Muscle of back (tissue), 11 donors: ENCODE measurements around the gene FBXL15. TPM values are rescaled to one million over a fixed set of nuclear protein-coding genes. Genes with fewer than 3 reads are reported as not detected.

Experiments
- DNase-seq, 3 donors: peaks; one replicate each; pipeline versions ENCODE4 v3.0.0 to v3.0.0-alpha.2; 2013
- polyA plus RNA-seq, 10 donors: library from polyadenylated mRNA; unstranded; fragments of 120-200 nt; gene quantifications; one replicate each; pipeline ENCODE4 v1.2.1, GENCODE V29; 2013; ENCODE audit not compliant: insufficient read length in 10 of 10

Gene FBXL15
- polyA plus RNA-seq, 10 donors, result 3.2 to 7.8 (median 4.8) TPM

GRCh38 chr10:102397222-102398171, 23.1 kb upstream of the FBXL15 start:
- DNase-seq, result no peak

- no peak for DNase-seq
These were observed 22.2 kb upstream of the FBXL15 start for GRCh38 chr10:102398172-102399020.

GRCh38 chr10:102399217-102400021, 21.2 kb upstream of the FBXL15 start:
- DNase-seq, result peak; percentile 87 to 97 (median 94)

- no peak for DNase-seq
These were observed 20.6 kb upstream of the FBXL15 start for GRCh38 chr10:102400076-102400475.

GRCh38 chr10:102400598-102401341, 19.9 kb upstream of the FBXL15 start:
- no peak for DNase-seq

- no peak for DNase-seq
These were observed 19.3 kb upstream of the FBXL15 start for GRCh38 chr10:102401342-102401654.

- DNase-seq, result no peak
These were observed 18.7 kb upstream of the FBXL15 start for GRCh38 chr10:102401735-102402511.

- DNase-seq, result no peak
These were observed 18.1 kb upstream of the FBXL15 start for GRCh38 chr10:102402512-102402896.

- no peak for DNase-seq
These were observed 17.5 kb upstream of the FBXL15 start for GRCh38 chr10:102403115-102403514.

GRCh38 chr10:102404361-102405107, 16.1 kb upstream of the FBXL15 start:
- DNase-seq, result no peak

GRCh38 chr10:102405108-102405571, 15.5 kb upstream of the FBXL15 start:
- DNase-seq, result no peak

- no peak for DNase-seq
These were observed 15.0 kb upstream of the FBXL15 start for GRCh38 chr10:102405632-102406031.

- no peak for DNase-seq
These were observed 13.8 kb upstream of the FBXL15 start for GRCh38 chr10:102406815-102407214.

GRCh38 chr10:102407425-102408130, 13.1 kb upstream of the FBXL15 start:
- no peak for DNase-seq

- no peak for DNase-seq
These were observed 12.4 kb upstream of the FBXL15 start for GRCh38 chr10:102408131-102408727.

- peak; percentile 32 to 88 (median 69) for DNase-seq
These were observed 11.7 kb upstream of the FBXL15 start for GRCh38 chr10:102408728-102409603.
